OCI-M1 (cell line): ENCODE data around the gene ARHGEF33.

ENCODE experiments used
- DNase-seq: peaks from one replicate; lab custom pipeline; 2025; lab: John Stamatoyannopoulos, UW

Gene ARHGEF33

DNA sequence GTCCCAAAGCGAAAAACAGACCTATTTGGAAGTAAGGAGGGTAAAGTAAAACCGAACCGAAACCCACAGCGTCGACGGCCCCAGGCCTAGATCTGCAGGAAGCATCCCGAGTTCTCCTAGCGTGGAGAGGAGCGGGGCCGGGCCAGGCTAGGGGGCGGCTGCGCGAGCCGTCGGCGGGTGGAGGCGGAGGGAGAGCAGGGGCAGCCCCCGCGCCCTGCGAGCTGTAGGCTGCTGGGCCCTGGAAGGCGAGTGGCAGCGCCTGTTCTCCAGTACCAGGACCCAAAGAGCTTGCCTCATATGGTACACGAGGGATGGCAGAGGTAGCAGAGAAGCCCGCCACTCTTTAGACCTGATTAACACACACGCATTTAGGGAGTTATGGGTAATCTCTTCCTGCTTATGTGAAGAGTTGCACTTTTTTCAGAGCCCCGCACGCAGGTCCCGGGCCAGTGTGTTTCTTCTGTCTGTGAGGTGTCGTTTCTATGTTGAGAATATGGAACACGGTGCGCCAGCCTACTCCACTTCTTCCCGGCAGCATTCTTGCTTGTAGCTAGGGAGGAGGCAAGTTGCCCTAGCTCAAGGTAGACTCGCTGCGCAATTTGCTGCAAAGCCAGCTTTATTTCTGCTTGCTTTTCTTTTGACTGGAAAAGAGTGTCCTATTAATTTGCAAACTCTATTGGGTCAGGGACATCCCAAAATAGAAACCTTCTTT lies 71.1 kb downstream of the ARHGEF33 start:
- DNase-seq: no peak

DNA sequence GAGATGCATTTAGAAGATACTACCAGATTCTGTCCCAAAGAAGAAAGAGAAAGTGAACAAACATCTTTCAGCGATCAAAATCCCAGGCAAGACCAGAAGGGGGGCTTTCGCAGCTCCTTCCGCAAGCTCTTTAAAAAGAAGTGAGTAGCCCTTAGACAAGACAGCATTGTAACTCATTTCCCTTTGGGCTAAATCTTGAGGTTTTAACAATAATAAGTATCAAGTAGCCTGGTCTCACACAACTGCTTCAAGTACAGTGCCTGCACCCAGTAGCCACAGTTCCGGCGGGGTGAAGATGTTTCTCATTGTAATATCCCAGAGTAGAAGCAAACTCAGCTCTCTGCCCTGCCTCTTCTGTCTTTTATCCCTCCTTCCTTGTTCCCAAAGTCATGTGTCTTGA lies 76.3 kb downstream of the ARHGEF33 start:
- DNase-seq: no peak

GRCh38 chr2:38966678-38967077 lies 77.0 kb downstream of the ARHGEF33 start:
- no peak for DNase-seq

DNA sequence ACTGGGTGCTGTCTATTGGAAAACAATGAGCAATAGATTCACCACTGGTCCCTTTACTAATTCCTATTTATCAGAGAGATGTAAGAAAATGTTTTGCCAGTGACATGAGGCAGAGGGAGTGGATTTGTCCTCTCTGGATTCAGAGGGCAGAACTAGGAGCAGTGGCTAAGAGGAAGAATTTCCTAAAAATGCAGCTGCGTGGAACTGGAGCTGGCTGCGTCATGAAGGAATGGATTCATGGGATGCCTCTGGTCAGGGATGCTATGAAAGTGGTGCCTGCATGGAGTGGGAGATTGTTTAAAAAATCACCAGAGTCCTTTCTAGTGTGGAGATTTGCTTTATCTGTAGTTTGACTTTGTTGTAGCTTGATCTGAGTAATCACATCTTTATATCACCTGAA lies 78.3 kb downstream of the ARHGEF33 start:
- DNase-seq: no peak

- DNase-seq: no peak
Observed at GRCh38 chr2:38971377-38971776, 81.7 kb downstream of the ARHGEF33 start.

DNA sequence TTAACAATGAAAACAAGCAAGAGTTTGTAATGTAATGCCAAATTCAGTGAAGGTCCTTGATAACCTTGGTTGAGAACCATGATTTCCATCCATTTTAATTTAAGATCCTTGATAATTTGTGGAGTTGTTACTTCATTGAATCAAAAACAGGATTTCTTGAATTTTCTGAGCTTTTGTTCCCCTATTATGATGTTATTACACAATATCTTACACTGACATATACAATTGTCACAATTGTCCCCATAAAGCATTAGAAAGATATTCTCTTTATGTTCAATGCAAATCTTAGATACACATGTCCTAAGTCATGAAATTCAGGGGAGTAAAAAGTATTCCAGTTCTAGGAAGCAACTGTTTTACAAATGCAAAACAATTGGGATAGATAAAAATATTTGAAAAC lies 83.6 kb downstream of the ARHGEF33 start:
- no peak for DNase-seq

GRCh38 chr2:38975042-38975441 lies 85.4 kb downstream of the ARHGEF33 start:
- DNase-seq: no peak

GRCh38 chr2:38977047-38977446 lies 87.4 kb downstream of the ARHGEF33 start:
- no peak for DNase-seq

DNA sequence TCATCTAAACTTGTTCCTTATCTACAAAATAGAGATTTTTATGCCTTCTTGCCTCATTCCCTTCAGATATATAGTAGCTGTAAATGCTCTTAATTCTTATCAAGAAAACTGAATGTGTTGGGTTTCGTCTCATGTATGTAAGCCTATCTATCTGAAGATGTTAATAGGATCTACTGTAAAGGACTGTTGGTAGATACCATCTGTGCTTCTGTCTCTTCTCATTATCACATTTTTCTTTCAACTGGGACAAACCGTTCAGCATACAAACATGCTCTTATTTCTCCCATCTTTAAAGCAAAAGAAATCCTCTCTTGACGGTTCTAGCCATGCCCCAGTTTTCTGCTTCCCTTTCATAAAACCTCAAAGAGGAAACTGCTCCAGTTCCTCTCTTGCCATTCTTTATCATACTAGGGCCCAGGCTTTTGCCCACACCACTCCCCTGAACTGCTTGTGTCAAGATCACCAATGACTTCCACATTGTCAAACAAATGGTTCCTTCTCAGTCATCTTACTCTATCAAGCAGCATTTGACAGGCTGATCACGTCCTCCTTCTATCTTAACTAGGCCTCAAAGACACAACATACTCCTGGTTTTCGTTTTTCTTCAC lies 88.7 kb downstream of the ARHGEF33 start:
- peak; percentile 84 for DNase-seq

GRCh38 chr2:38978908-38979307 lies 89.2 kb downstream of the ARHGEF33 start:
- DNase-seq: peak; percentile 42

DNA sequence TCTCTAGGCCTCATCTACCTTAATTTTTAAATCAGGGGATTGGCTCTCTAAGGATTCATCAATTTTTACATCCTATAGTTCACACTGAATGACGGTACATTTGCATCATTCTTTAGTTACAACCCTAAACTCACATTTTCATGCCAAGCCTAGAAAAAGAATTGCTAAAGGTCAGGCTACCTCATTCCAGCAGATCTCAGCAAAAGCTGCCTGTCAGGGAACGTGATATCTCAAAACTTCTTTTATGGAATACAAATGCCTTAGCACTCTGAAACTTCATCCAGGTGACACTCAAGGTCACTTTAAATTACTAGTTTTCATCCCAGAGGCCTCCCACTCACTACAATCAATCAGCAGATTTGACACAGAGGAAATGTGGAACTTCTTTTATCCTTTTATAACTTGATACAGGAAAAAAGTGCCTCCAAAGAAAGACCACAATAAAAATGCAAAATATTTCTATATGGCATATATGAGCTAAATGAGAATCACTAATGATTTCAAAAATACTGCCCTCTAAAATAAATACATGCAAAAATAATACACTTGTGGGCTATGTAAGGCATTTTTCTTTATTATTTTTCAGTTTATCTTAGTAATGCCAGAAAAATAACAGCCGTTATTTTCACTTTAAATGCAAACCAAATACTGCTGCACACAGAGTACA lies 91.5 kb downstream of the ARHGEF33 start:
- peak; percentile 21 for DNase-seq

- no peak for DNase-seq
Observed at GRCh38 chr2:38981670-38982357, 92.1 kb downstream of the ARHGEF33 start.

GRCh38 chr2:38982498-38982897 lies 92.8 kb downstream of the ARHGEF33 start:
- no peak for DNase-seq

DNA sequence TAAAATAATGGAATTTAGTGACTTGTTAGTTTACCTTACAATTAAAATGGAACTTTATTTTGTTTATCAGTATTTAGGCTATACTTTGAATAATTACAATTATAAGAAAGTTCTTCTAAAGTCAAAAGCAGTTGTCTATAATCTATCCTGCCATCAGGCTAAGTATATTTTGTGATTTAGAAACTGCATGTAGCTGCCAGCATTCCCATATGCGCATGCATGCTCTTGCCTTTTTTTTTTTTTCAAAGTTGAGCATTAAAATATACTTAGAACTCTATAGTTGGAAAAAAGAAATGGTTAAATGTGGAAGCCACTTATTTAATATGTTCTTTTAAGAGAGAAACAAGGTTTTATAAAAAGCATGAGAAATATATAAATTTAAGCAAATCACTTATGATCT lies 99.0 kb downstream of the ARHGEF33 start:
- no peak for DNase-seq

GRCh38 chr2:38991899-38992298 lies 102.2 kb downstream of the ARHGEF33 start:
- no peak for DNase-seq

- DNase-seq: no peak
Observed at GRCh38 chr2:38997781-38998180, 108.1 kb downstream of the ARHGEF33 start.

GRCh38 chr2:39000552-39000951 lies 110.9 kb downstream of the ARHGEF33 start:
- no peak for DNase-seq

GRCh38 chr2:39007875-39008504 lies 118.3 kb downstream of the ARHGEF33 start:
- DNase-seq: no peak

- DNase-seq: no peak
Observed at GRCh38 chr2:39008665-39009064, 119.0 kb downstream of the ARHGEF33 start.

- no peak for DNase-seq
Observed at GRCh38 chr2:39013871-39014270, 124.2 kb downstream of the ARHGEF33 start.

GRCh38 chr2:39015424-39015823 lies 125.7 kb downstream of the ARHGEF33 start:
- DNase-seq: no peak

DNA sequence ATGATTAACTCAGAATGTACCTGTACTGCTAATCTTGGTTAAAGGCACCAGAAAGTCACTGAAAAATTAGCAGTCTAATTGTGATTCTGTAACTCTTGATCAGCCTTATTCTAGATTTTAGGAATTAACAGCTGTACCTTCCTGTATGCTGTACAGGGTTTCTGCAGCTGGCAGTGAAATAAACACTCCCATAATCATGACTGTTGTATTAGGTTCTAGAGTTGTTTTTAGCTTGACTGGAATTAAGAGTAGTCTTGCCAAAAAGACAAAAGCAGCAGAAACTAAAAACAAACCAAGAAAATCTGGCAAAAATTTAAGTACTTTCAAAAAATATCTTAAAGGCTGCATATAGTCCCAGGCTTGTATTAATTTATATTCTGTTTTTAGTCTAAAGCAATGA lies 127.7 kb downstream of the ARHGEF33 start:
- no peak for DNase-seq
